GM12878 (cell line): ENCODE measurements around the gene ELP1. TPM values are rescaled to one million over a fixed set of nuclear protein-coding genes. Genes with fewer than 3 reads are reported as not detected.

Source experiments
- ATAC-seq: fragments of 200-7000 bp; cut with Tn5 transposase; 3 replicates; pipeline ENCODE4 v1.9.1; 2020; ENCODE audit warnings: mild to moderate bottlenecking, moderate library complexity
- BruUV-seq: library from RNA; stranded (reverse); fragments of 400-500 nt; replicated peaks from 2 replicates; lab custom pipeline; 2021; lab: Mats Ljungman, UMichigan
- CTCF ChIA-PET: fragments of 300-600 bp; sonication (Branson Sonifier 250); formaldehyde crosslinking; extraction: SDS; loops from one replicate; lab custom pipeline; 2021; ENCODE audit warnings: inconsistent platforms; lab: Yijun Ruan, JAX
- POLR2A ChIA-PET: fragments of 350-600 bp; formaldehyde crosslinking; extraction: SDS; loops from one replicate; lab custom pipeline; 2021; ENCODE audit warnings: inconsistent platforms; lab: Charles Lee
- RAD21 ChIA-PET: fragments of 300-600 bp; sonication (Branson Sonifier 250); formaldehyde crosslinking; loops from one replicate; lab custom pipeline; 2023; ENCODE audit warnings: antibody characterized with exemption; ENCODE audit not compliant: unreplicated experiment; lab: Charles Lee
- SMC1A ChIA-PET: fragments of 300-600 bp; sonication (Branson Sonifier 250); formaldehyde crosslinking; loops from one replicate; lab custom pipeline; 2023; ENCODE audit not compliant: unreplicated experiment, uncharacterized antibody; lab: Charles Lee
- DNase-seq: peaks from one replicate; pipeline ENCODE4 v3.0.0-alpha.2; 2011; ENCODE audit warnings: low read depth, low spot score
- FAIRE-seq: peaks from 3 replicates; lab custom pipeline; 2011; peaks lifted over from hg19 to GRCh38; lab: Jason Lieb, UNC
- H2AFZ ChIP-seq: 2 replicates; pipeline ENCODE4 v1.6.0; 2011; ENCODE audit warnings: low read depth, low read length, control low read depth; ENCODE audit not compliant: control insufficient read depth
- H3K27ac ChIP-seq: 2 replicates; pipeline ENCODE4 v1.5.1; 2011; ENCODE audit warnings: control low read depth; ENCODE audit not compliant: control insufficient read depth, insufficient read depth
- H3K27me3 ChIP-seq, 2 experiments: replicated peaks in 1 of 2; 2 replicates each; pipeline versions ENCODE4 v1.6.0 to v1.6.1; 2011; ENCODE audit warnings: low read length in 1 of 2; ENCODE audit not compliant: control insufficient read depth in 2 of 2, insufficient read depth in 2 of 2
- H3K36me3 ChIP-seq, 2 experiments: 2 replicates each; pipeline ENCODE4 v1.5.1; 2011; ENCODE audit warnings: low read length in 1 of 2; ENCODE audit not compliant: control insufficient read depth in 2 of 2, insufficient read depth in 2 of 2
- H3K4me1 ChIP-seq: 2 replicates; pipeline ENCODE4 v1.6.1; 2011; ENCODE audit warnings: mild to moderate bottlenecking, low read length, moderate library complexity, mixed read lengths; ENCODE audit not compliant: control insufficient read depth, insufficient read depth
- H3K4me2 ChIP-seq: 2 replicates; pipeline ENCODE4 v1.6.0; 2011; ENCODE audit warnings: control low read depth; ENCODE audit not compliant: control insufficient read depth, insufficient read depth
- H3K4me3 ChIP-seq: fragments of 200-600 bp; sonication (generic); 2 replicates; pipeline ENCODE4 v1.5.1; 2016
- H3K79me2 ChIP-seq: 2 replicates; pipeline ENCODE4 v1.6.0; 2011; ENCODE audit warnings: low read length; ENCODE audit not compliant: control insufficient read depth, insufficient read depth
- H3K9ac ChIP-seq: 2 replicates; pipeline ENCODE4 v1.8.0; 2011; ENCODE audit warnings: low read length, control low read depth, mixed read lengths; ENCODE audit not compliant: control insufficient read depth, insufficient read depth
- H3K9me3 ChIP-seq: replicated peaks from 3 replicates; pipeline ENCODE4 v1.5.1; 2011; ENCODE audit warnings: mild to moderate bottlenecking, low read length; ENCODE audit not compliant: control insufficient read depth, insufficient read depth
- H4K20me1 ChIP-seq: 2 replicates; pipeline ENCODE4 v1.6.0; 2011; ENCODE audit not compliant: control insufficient read depth, insufficient read depth
- CBFB ChIP-seq: IDR thresholded peaks from 2 replicates; pipeline ENCODE4 v1.6.1; 2016; ENCODE audit warnings: antibody characterized with exemption, low read depth
- CREB1 ChIP-seq: IDR thresholded peaks from 2 replicates; pipeline ENCODE4 v1.6.1; 2012; ENCODE audit warnings: low read depth, mild to moderate bottlenecking, inconsistent platforms
- CREM ChIP-seq: IDR thresholded peaks from 2 replicates; pipeline ENCODE4 v1.6.1; 2014; ENCODE audit warnings: antibody characterized with exemption, low read depth
- MEF2B ChIP-seq: fragments of 450-650 bp; IDR thresholded peaks from 2 replicates; pipeline ENCODE4 v1.6.1; 2018; ENCODE audit warnings: mild to moderate bottlenecking, moderate library complexity; ENCODE audit not compliant: partially characterized antibody, poor library complexity, severe bottlenecking
- NKRF ChIP-seq: fragments of 450-650 bp; conservative IDR thresholded peaks from 2 replicates; pipeline ENCODE4 v1.6.1; 2017; ENCODE audit warnings: mild to moderate bottlenecking, moderate library complexity
- PKNOX1 ChIP-seq: fragments of 450-650 bp; IDR thresholded peaks from 2 replicates; pipeline ENCODE4 v1.6.1; 2016; ENCODE audit warnings: mild to moderate bottlenecking
- POLR2AphosphoS5 ChIP-seq: IDR thresholded peaks from 2 replicates; pipeline ENCODE4 v1.6.1; 2011; ENCODE audit warnings: mild to moderate bottlenecking, low read length, inconsistent platforms
- RAD21 ChIP-seq: IDR thresholded peaks from 2 replicates; pipeline ENCODE4 v1.6.1; 2011; ENCODE audit warnings: mild to moderate bottlenecking, low read depth, low read length, moderate library complexity; ENCODE audit not compliant: insufficient read depth
- USF1 ChIP-seq: IDR thresholded peaks from 2 replicates; pipeline ENCODE4 v1.6.1; 2011; ENCODE audit warnings: borderline replicate concordance, low read depth, mild to moderate bottlenecking, moderate library complexity, mixed read lengths, low read length; ENCODE audit not compliant: insufficient read depth; ENCODE audit errors: extremely low read length
- USF2 ChIP-seq: IDR thresholded peaks from 2 replicates; pipeline ENCODE4 v1.6.1; 2011; ENCODE audit warnings: low read depth, low read length, improper control_type of control experiment, borderline replicate concordance
- ZNF217 ChIP-seq: fragments of 450-650 bp; IDR thresholded peaks from 2 replicates; pipeline ENCODE4 v1.6.1; 2017; ENCODE audit warnings: antibody characterized with exemption, mild to moderate bottlenecking
- ZNF384 ChIP-seq: IDR thresholded peaks from 2 replicates; pipeline ENCODE4 v1.6.1; 2012; ENCODE audit warnings: low read depth, mild to moderate bottlenecking, low read length, improper control_type of control experiment, borderline replicate concordance
- WGBS: methylation state at CpG from one replicate; pipeline ENCODE4 v1.1.6; 2016; ENCODE audit warnings: low lambda C conversion rate; ENCODE audit not compliant: insufficient replicate concordance, insufficient coverage; ENCODE audit errors: missing lambda C conversion rate; 5-methylcytosine and 5-hydroxymethylcytosine counted together
- in situ Hi-C: fragments of 300-500 bp; cut with MboI; formaldehyde crosslinking; loops from 9 replicates; pipeline ENCODE4 v1.14.3; 2018; ENCODE audit warnings: mixed read lengths
- intact Hi-C: fragments of 100-400 bp; cut with micrococcal nuclease; formaldehyde crosslinking; loops from one replicate; pipeline ENCODE4 v1.14.2; 2022; ENCODE audit not compliant: unreplicated experiment
- polyA plus RNA-seq, 11 experiments: library from polyadenylated mRNA; depleted of rRNA in 4 of 11; unstranded in 6 of 11; stranded (reverse) in 5 of 11; fragments of >200 nt; fragmentation: Nextera tagmentation in 4 of 11; fragmentation: Illumina TruSeq in 1 of 11; extraction: Ambion mirVana in 4 of 11; extraction: Trizol in 1 of 11; gene quantifications; 1 replicate in 1 of 11; 2 replicates in 10 of 11; pipeline versions ENCODE4 v1.2.1 to v1.2.3, GENCODE V29; 2011 to 2016; ENCODE audit warnings: inconsistent platforms in 2 of 11, missing spikeins in 2 of 11, low read depth in 1 of 11
- total RNA-seq, 4 experiments: library from RNA; depleted of rRNA in 3 of 4; stranded (reverse); fragments of >200 nt in 3 of 4; fragmentation: Illumina TruSeq in 1 of 4; extraction: Trizol in 1 of 4; gene quantifications; 2 replicates each; pipeline versions ENCODE4 v1.2.1 to v1.2.3, GENCODE V29; 2013 to 2021

ELP1 gene
- total and polyA plus RNA-seq, 10 of the 15 experiments (the other 5 are each of a cell fraction or from before 2014, with no cell fraction given), result 9.7 to 29.9 (median 26.0) TPM

- no peaks in the 10 kb centered on the region for H3K79me2 ChIP-seq
- H3K4me2 ChIP-seq, result no peak overlapping the region
- ChIA-PET SMC1A (interaction anchor here (1.6 kb wide), 2 partner anchors 9 to 95 kb away, joined by 4 to 5 read pairs; no protein-coding TSS in a partner anchor), RAD21 (no interaction called here), POLR2A (no interaction called here), CTCF (no interaction called here)
- no peak overlapping the region for H3K27ac ChIP-seq
- H4K20me1 ChIP-seq, result no peaks in the 10 kb centered on the region
- no peak for FAIRE-seq
- no peak overlapping the region for H3K4me3 ChIP-seq
- H2AFZ ChIP-seq, result no peak overlapping the region
- TF ChIP-seq ZNF217 (no peak), CREM (0 out of 2 replicates have a peak, but pooled peaks have one; percentile 8), POLR2AphosphoS5 (no peak), PKNOX1 (peak; percentile 30; the same call in 1 of the 2 replicates), CREB1 (0 out of 2 replicates have a peak, but pooled peaks have one; percentile 12)
- in situ Hi-C loops (no loop called here), intact Hi-C loops (no loop called here)
- ATAC-seq, result peak; percentile 83
- no peaks in the 10 kb centered on the region for H3K36me3 ChIP-seq
- H3K4me1 ChIP-seq, result no peaks in the 10 kb centered on the region
- no TSS peak for BruUV-seq
- DNase-seq, result peak; percentile 13
- no peak overlapping the region for H3K9ac ChIP-seq
- WGBS, result 0% methylated on average over 3 of the region's 3 CpGs
- H3K27me3 ChIP-seq, result no peaks in the 10 kb centered on the region
- H3K9me3 ChIP-seq, result no peaks in the 10 kb centered on the region
Measured at GRCh38 chr9:108859459-108860114, 74.3 kb downstream of the ELP1 start.

GRCh38 chr9:108857572-108857971 lies 76.4 kb downstream of the ELP1 start:
- ChIA-PET SMC1A (no interaction called here), CTCF (no interaction called here), RAD21 (no interaction called here), POLR2A (no interaction called here)
- WGBS, result 62% methylated on average over 6 of the region's 6 CpGs
- Histone ChIP-seq H2AFZ (no peak overlapping the region), H4K20me1 (no peaks in the 10 kb centered on the region), H3K79me2 (no peaks in the 10 kb centered on the region), H3K9ac (no peak overlapping the region), H3K4me3 (no peak overlapping the region), H3K4me2 (no peak overlapping the region), H3K27ac (no peak overlapping the region), H3K9me3 (no peaks in the 10 kb centered on the region), H3K36me3 (no peaks in the 10 kb centered on the region), H3K27me3 (no peaks in the 10 kb centered on the region), H3K4me1 (no peaks in the 10 kb centered on the region)
- intact Hi-C loops, result no loop called here
- FAIRE-seq (no peak), ATAC-seq (no peak), DNase-seq (no peak)
- BruUV-seq, result no TSS peak
- in situ Hi-C loops, result no loop called here
- TF ChIP-seq ZNF384 (no peak), NKRF (no peak), RAD21 (no peak), USF1 (no peak), USF2 (no peak), MEF2B (no peak), CBFB (no peak)
